HG03103 (cell line): ENCODE measurements around the gene PSMB7.

Source experiments
- ATAC-seq: cut with Tn5 transposase; IDR thresholded peaks from one replicate; pipeline ENCODE4 v1.9.1; 2021; ENCODE audit warnings: low read depth; ENCODE audit not compliant: unreplicated experiment

Gene PSMB7

GRCh38 chr9:124308606-124309491 is 106.4 kb downstream of the PSMB7 start:
- ATAC-seq: no peak

GRCh38 chr9:124307379-124308030 is 107.7 kb downstream of the PSMB7 start:
- ATAC-seq: no peak

- ATAC-seq: no peak
Measured at GRCh38 chr9:124306098-124306735, 109.0 kb downstream of the PSMB7 start.

GRCh38 chr9:124304285-124304684 is 111.0 kb downstream of the PSMB7 start:
- ATAC-seq: no peak

GRCh38 chr9:124303762-124304161 is 111.5 kb downstream of the PSMB7 start:
- ATAC-seq: no peak
